HPDE6-E6E7 (cell line): ENCODE data around the gene FOCAD.

Experiments
- DNase-seq: peaks from one replicate; pipeline ENCODE4 v3.0.0; 2011; ENCODE audit warnings: missing footprints; ENCODE audit errors: extremely low spot score

The FOCAD gene

DNA sequence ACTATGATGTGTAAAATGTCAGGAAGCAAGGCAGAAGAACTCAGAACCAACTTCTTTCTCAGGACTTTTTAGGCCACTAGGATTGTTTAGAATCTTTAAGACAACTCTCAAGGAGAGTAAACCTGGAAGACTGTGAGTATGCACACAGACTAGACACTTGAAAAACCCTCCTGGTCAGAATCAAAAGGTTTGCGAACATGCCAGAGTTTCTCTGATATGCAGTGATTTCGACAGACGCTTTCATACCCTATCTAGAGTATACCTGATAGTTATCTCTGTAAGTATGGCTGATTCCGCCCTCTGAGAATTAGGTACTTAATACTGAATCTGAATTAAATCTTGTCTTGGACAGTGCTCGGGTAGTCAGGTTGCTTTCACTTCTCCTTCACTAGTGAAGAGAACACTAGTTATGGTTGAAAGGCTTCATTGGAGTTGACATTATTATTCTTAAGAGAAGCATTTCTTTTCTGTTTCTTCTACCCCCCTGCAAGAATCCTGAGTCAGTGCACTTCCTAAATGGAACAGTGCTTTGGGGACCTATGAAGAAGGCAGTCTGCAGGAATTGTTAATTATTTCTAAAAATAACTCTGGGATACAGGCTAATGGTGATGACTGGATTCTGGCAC, 189.3 kb downstream of the FOCAD start:
- no peak for DNase-seq

DNA sequence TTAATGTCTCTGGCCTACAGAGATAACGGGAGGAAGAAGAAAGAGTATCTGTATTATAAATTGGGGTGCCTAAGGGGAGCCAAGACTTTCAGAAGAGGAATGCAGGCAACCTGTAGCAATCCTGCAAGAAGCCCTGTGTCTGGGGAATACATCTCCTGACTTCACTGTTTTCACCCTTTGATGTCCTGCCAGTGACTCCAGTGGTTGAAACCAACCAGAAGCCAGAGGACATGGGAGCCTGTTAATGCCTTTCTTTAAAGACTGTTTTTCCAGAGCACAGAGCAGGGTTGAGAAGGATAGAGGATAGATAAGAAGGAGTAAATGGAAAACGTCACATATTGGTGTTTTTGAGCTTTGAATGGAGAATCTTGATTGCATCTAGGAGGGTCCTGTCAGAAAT, 196.2 kb downstream of the FOCAD start:
- no peak for DNase-seq

DNA sequence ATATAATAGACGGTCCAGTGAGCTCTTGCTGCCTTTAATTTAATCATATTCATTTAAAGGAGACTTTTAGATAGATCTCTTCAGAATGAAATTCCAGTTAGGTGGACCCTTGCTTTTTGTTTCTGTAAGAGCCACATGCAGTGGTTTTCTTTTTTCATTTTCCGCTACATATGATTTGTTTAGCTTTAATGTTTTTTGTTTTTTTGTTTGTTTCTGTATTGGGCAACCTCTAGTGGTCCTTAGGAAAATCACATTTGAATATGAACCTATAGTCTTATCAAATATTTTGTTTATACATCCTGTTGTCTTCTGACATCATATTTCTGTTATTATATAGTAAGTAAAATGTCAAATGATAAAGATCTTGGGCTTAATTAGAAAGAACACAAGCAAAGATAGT, 196.6 kb downstream of the FOCAD start:
- no peak for DNase-seq

DNA sequence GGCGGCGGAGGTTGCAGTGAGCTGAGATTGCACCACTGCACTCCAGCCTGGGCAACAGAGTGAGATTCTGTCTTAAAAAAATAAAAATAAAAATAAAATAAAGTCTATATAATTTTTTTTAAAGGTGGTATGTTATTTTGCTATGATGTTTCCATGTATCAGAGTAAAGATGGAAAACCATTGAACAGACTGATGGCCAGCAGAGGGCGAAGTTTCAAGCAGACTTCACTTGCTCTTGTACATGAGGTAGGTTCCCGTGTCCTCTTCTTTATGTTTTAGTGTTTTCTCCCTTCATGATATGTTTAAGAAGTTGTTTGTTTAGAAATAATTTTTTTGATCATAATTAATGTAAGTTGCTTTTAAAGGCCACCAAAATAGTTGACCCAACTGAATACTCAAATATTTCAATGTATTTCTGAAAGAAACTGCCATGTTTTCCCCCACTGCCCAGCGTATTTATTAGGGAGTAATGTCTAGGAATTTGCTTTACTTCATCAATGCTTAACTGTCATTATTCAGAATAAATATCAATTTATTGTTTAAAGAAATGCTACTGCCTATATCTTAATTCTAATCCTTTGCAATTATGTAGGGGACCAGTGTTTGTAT, 201.0 kb downstream of the FOCAD start:
- peak; percentile 9 for DNase-seq

DNA sequence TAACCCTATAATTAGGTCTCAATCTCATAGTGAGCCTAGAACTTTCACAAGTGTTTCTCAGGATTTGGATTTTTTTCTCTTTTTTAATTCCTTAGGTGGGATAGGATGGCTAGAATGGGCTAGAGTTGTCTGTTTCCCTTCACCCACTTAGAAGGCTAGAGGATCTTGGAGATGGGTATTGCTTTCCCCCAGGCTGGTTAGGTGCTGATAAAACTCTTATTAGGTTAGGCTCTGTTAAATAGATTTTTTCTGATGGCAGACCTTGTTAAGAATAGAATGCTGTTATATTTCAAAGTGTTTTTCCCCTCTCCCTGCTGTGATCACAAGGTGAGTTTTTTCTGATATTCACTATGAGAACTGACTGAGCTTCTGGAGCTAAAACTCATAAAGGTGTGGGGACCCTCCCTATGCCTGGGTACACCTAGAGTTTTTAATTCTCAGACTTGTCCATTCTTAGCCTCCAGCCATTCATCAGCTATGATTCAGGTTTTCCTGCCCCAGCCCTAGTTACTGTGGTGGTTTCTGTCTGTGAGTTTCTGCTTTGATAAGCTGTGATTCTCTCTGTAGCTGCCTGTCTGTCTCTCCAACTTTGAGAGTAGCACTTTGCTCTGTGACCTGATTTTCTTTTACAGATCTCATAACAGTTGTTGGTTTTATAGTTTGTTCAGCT, 215.0 kb downstream of the FOCAD start:
- peak; percentile 10 for DNase-seq

DNA sequence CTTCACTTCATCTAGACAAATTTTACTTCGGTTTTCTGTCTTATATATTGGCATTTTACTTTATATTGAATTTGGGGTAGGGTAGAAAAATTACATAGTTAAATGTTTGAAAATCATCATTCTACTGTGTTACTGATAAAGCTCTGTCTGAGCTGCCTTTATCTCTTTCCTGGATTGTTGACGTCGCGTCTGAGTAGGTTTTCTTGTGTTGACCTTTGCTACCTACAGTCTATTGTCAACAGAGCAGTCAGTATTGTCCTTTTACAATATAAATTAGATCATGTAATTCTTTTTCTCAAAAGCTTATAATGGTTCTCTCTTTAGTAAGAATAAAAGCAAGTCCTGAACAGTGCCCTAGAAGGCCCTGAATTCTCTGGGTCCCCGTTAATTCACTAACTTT, 219.2 kb downstream of the FOCAD start:
- no peak for DNase-seq

DNA sequence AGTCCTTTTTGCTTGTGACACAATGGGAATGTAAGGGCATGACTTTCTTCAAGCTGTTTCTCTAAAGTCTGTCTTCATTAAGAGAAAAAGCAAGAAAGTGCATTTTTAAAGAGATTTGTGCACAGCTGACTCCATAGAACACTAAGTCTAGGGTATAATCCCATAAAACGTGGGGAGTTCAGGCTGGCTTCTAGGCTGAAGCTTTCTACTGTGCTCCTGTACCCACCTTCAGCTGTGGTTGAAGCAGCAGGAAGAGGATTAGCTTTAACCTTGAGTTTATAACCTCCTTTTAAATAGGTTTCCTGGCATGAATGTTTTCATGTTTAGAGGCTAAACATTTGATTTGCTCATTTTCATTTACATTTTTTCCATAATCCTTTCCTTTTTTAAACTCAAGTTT, 220.9 kb downstream of the FOCAD start:
- DNase-seq = no peak

DNA sequence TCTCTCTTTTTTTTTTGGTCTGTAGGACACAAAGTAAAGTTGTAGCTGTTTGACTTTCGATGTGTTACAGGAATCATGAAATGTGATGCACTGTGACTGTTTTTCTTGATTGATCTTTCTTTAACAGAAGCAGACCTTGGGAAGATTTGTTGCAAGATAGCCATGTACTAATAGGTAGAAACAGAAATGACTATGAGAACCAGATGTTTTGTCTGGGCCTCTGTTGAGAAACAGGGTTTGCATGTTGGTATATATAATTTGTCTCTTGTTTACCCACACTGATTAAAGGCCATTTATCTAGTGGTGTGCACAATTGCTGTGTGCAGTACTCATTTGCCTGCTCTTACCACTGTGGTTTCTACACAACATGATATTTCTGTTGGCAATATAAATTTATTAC, 222.3 kb downstream of the FOCAD start:
- DNase-seq = no peak

DNA sequence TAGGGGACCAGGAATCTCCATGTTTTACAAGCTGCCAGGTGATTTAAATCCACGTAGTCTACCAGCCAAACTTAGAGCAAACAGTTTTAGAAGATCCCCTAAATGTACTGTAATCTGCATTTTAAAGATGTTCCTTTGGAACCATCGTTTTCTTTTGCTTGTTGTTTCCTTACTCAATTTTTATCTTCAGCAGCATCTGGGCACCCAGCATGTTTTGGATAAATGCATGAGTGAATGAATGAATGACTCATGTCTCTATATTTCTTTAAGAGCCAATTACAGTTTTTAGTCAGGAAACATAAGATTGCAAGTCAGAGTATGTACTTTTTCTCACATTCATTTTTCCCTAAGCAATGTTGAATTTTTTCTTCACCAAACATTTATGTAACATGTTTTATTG, 224.4 kb downstream of the FOCAD start:
- no peak for DNase-seq

DNA sequence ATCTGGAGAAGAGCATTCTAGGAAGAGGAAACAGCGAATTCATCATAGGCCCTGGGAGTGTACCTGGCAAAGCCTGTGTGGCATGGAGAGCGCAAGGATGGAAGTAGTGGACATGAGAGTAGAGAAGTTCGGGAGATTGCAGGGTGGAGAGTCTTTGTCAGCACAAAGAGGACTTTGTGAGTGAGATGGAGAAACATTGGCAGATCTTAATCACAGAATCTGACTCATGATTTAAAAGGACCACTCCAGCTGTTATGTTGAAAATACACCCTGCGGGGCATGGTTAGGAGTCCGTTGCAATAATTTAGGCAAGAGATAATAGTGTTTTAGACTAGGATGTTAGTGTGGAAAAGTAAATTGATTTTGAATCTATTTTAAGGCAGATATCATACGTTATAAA, 230.5 kb downstream of the FOCAD start:
- no peak for DNase-seq

DNA sequence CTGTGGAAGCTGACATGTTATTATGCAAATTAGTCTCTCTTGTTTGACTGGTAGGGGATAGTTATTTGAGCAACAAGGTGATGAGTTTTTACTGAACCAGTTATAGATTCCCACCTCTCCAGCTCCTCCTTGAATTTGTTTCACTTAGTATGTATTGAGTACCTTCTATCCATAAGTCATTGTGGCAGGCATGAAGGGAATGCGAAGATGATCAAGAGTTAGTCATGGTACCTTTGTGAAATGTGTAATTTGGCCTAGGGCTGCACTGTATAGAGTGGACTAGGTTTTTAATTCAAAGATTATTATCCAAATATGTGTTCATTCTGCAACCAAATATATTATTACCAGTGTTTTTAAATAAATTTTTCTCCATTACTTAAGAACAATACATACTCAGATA, 237.3 kb downstream of the FOCAD start:
- DNase-seq = peak; percentile 42

DNA sequence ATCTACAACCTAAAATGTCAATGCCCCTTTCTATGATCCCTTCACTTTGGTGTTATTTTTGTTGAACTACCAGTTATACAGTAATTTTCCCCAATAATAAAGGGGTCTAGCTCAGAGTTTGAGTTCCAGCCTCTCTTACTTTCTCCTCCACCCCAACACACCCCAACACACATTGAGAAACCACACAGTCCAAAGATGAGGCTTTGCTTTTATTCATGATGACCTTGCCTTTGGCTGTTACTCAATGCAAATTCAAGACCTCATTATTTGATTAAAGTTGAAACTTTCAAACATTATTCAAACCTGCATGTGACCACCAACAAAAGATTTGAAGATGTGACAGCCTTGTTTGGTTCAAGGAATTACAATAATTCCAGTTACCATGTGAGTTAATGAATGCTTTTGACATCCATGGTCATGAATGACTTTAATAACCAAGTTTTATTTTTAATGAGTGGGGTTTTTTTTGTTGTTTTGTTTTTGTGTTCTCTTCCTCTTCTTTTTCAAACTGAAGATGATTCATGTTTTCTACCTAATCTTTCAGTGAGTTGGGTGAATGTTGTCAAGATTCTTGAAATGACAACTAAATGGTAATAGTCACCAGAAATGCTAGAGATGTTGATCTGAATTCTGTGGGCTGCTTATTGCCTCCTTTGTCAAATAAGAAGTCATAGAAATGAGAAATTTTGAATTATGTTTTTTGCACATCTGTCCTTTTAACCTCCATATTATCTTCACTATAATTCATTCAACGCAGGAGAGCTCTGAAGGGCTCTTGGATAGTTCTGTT, 241.4 kb downstream of the FOCAD start:
- DNase-seq = no peak

DNA sequence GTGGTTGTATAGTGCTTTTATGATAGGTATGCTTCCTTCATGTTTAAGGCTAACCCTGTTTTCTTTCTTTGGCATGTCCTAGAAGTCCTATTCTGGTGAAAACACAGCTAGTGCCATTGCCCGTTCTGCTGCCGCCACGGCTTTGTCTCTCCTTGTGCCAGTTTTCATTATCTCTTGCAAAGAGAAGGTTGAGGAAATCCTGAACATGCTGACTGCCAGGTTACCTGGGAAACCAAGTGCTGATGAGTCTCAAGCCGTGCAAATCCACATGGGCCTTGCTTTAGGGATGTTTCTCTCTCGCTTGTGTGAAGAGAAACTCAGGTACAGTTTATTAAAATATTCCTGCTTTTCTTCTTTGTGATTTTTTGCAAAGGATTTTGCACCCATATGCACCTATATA, 245.2 kb downstream of the FOCAD start:
- no peak for DNase-seq

DNA sequence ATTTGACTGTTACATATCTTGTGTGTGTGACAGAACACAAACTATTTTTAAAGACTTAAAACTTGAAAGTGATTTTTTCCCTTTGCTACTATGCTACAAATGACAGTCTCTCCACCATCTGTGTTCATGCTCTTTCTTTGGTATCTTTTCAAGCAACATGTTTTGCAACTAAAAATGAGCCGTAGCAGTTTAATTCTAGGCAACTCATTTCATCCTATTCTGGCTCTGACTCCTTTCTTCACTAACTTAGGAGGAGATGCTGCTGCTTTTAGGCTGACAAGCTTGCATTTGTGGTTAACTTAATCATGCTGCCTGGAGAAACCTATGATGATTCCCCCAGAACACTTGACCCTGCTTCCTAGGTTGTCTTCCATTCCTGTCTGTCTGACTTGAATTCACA, 246.8 kb downstream of the FOCAD start:
- no peak for DNase-seq

DNA sequence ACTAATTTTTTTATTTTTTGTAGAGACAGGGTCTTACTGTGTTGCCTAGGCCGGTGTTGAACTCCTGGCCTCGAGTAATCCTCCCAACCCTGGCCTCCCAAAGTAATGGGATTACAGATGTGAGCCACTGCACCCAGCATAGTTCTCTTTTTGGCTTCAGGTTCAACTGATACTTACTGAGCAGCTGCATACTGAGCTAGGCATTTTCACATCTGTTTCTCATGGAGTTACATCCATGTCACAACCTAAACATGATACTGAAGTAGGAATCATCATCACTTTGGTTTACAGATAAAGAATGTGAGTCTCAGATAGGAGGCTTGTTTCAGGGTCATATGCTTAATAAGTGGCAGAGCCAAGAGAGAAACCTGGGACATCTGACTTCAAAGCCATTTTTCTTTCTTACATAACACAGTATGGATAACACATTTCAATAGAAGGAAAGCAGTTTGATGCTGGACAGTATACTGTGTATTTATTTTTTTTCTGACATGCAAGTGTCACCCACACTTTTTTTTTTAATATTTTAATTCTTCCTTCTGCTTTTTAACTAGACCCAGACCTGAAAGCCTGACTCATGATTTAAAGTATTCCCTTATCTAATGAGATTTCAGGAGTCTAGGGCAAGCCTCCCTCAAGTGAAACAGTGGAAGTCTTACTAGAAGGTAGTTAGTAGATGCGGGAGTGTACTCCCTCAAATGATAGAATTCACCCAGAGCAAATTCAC, 256.6 kb downstream of the FOCAD start:
- DNase-seq = no peak

DNA sequence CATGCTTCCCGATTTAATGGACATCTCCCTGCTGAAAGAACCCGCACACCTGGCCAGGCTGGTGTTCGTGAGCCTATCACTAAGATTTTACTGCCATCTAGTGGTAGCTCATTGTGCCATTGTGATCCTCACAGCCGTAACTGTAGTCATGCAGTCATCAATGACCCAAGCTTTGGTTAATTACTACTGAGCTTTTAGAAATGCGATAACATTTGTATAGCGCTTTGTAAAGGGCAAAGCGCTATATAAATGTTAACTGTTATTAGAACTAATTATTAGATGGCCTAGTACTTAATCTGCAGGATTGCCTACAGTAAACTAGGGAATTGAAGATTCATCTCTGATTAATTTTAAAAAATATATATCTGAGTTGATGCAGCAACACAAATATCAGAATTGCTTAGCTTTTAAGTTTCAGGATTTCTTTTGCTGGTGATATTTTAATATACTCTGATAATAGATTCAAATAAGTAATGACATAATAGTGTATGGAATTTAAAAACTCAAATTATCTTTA, 257.2 kb downstream of the FOCAD start:
- peak; percentile 61 for DNase-seq

DNA sequence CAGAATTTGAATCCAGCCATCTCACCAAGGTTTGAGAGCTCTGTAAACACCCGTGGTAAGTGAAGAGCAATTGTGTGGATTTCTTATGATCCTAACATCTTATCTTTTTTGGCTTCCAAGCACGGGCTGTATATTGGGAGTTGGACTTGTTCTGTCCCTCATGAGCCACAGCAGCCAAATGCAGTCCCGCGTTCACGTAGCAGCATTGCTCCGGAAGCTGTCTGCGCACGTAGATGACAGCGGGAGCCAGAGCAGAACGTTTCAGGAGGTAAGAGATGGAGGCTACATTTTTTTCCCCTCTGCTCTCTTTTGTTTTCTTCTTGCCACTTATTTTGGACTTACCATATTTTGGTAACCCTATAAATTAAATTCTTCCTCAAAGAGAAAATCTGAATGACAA, 260.4 kb downstream of the FOCAD start:
- no peak for DNase-seq

DNA sequence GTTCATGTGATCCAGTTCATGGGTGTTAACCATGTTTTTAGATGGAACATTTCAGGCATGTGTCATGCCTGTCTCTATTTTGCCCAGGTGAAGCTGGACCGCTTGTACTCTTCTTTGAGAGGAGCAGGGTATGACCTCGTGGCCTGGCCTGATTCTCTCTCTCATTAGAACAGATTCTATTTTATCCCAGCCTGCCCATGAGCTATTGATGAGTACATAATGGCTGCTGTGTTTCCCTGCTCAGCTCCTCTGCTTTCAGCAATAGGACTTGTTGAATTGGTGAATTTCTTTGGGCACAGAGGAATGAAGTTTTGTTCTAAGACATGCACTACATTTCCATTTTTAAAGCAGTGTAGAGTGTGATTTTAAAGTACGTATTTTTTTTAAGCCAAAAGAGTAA, 261.2 kb downstream of the FOCAD start:
- DNase-seq = no peak

DNA sequence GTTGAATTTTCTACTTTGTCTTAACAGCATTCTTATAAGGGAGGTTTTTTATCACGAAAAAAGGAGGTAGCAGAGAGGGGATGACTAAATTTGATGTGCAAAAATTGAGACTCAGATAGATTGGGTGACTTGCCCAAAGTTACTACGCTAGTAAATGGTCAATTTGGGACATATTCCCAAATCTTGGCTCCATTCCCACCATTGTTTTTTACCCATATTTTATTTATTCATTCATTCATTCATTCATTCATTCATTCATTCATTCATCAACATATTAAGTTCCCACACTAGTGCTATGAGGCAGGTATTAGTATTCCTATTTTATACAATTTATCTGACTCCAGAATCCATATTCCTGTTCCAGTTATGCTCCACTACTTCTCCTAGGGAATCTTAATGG, 261.8 kb downstream of the FOCAD start:
- no peak for DNase-seq

DNA sequence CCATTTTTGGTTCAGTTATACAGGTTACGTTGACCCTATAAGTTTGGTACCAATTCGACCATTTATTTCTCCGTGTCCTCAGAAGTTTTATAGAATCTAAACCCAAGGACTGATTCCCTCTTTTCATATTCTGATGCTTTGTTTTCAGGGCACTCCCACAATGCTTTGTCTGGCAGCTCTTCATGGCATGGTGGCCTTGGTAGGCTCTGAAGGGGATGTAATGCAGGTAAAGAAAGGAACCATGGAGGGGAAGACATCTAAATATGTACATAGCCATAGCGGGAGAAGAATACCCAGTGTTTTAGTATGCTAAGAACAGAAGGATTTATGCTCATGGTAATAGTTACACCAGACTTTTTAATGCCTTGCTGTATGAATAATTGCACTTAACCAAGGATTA, 264.6 kb downstream of the FOCAD start:
- no peak for DNase-seq

DNA sequence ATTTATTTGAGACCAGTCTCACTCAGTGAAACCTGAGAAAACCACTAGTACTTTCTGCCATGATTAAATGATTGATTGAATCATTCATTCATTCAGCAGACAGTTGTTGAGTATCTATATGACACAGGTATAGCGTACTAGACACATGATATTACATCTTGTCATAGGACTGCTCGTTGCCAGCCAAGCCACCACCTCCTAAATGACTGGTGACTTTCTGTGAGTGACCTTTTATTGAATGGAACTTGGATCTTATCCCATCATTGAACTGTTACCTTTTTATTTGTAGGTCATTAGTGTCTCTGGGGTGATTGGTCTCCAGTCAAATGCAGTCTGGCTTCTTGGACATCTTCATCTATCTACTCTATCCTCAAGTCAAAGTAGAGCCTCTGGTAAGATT, 266.6 kb downstream of the FOCAD start:
- DNase-seq = no peak
